Gastroesophageal sphincter (tissue), 3 donors: ENCODE results near the gene EXO5.

Source experiments
- EP300 ChIP-seq: sonication (generic); formaldehyde crosslinking; IDR thresholded peaks from one replicate; pipeline ENCODE4 v1.6.1; 2017; ENCODE audit warnings: antibody characterized with exemption, mild to moderate bottlenecking
- POLR2A ChIP-seq, 2 donors: fragments of 450-650 bp; IDR thresholded peaks; one replicate each; pipeline ENCODE4 v1.6.1; 2017; ENCODE audit warnings: antibody characterized with exemption in 2 of 2, mild to moderate bottlenecking in 2 of 2, moderate library complexity in 1 of 2
- POLR2AphosphoS5 ChIP-seq: sonication (generic); formaldehyde crosslinking; IDR thresholded peaks from one replicate; pipeline ENCODE4 v1.6.1; 2017; ENCODE audit warnings: antibody characterized with exemption
- TF ChIP-seq, protein P1 (sequence below), 4 experiments: fragments of 200-600 bp in 2 of 4; fragments of 450-650 bp in 2 of 4; sonication (generic) in 1 of 4; IDR thresholded peaks; one replicate each; pipeline ENCODE4 v1.5.1; 2017 to 2019; ENCODE audit warnings: antibody characterized with exemption in 4 of 4, mild to moderate bottlenecking in 2 of 4, moderate library complexity in 2 of 4

DNA sequence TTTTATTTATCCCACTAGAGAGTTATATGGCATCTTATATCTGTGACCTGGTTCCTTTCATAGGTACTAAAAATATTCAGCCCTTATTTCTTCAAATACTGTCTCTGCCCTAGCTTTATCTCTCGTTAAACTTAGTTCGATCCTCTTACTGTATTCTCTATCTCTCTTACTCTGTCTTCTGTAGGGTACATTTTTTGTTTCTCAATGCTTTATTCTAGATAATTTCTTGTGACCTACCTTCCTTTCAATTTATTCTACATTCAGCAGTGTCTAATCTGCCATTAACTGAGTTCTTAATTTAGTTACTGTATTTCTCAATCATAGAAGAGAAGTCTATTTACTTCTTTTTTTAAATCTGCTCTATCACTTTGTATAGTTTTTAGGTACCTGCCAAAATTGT is 33.3 kb upstream of the EXO5 start:
- TF ChIP-seq, protein P1, sequence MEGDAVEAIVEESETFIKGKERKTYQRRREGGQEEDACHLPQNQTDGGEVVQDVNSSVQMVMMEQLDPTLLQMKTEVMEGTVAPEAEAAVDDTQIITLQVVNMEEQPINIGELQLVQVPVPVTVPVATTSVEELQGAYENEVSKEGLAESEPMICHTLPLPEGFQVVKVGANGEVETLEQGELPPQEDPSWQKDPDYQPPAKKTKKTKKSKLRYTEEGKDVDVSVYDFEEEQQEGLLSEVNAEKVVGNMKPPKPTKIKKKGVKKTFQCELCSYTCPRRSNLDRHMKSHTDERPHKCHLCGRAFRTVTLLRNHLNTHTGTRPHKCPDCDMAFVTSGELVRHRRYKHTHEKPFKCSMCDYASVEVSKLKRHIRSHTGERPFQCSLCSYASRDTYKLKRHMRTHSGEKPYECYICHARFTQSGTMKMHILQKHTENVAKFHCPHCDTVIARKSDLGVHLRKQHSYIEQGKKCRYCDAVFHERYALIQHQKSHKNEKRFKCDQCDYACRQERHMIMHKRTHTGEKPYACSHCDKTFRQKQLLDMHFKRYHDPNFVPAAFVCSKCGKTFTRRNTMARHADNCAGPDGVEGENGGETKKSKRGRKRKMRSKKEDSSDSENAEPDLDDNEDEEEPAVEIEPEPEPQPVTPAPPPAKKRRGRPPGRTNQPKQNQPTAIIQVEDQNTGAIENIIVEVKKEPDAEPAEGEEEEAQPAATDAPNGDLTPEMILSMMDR (IDR thresholded peaks at IDR 0.05), result no peak
- no peak for TF ChIP-seq EP300
- no peak for TF ChIP-seq POLR2A (IDR thresholded peaks at IDR 0.05)
- no peak for TF ChIP-seq POLR2AphosphoS5
